IMR-90 (cell line): Measurements from ENCODE around the gene DVL3. TPM values are rescaled to one million over a fixed set of nuclear protein-coding genes. Genes with fewer than 3 reads are reported as not detected.

Experiments
- ATAC-seq: fragments of 200-7000 bp; cut with Tn5 transposase; 2 replicates; pipeline ENCODE4 v1.9.1; 2020; ENCODE audit warnings: low read depth, mild to moderate bottlenecking, moderate library complexity
- BruUV-seq: library from RNA; stranded (reverse); fragments of 400-500 nt; replicated peaks from 2 replicates; lab custom pipeline; 2021; lab: Mats Ljungman, UMichigan
- CTCF ChIA-PET: fragments of 300-600 bp; formaldehyde crosslinking; extraction: SDS; loops from one replicate; lab custom pipeline; 2021; ENCODE audit warnings: antibody characterized with exemption; lab: Yijun Ruan, JAX
- POLR2A ChIA-PET: fragments of 300-600 bp; sonication (Branson Sonifier 250); formaldehyde crosslinking; loops from one replicate; lab custom pipeline; 2022; ENCODE audit warnings: antibody characterized with exemption; ENCODE audit not compliant: unreplicated experiment; lab: Charles Lee
- DNase-seq: peaks from one replicate; pipeline ENCODE4 v3.0.0; 2013
- H2AFZ ChIP-seq: replicated peaks from 2 replicates; pipeline ENCODE3; 2013; ENCODE audit warnings: low read length, mild to moderate bottlenecking; ENCODE audit not compliant: poor library complexity
- H2AK5ac ChIP-seq: 2 replicates; pipeline ENCODE4 v1.6.1; 2013; ENCODE audit warnings: low read depth, low read length, inconsistent platforms
- H2AK9ac ChIP-seq: replicated peaks from 2 replicates; pipeline ENCODE3; 2013; ENCODE audit warnings: mild to moderate bottlenecking, low read depth, low read length, moderate library complexity; ENCODE audit not compliant: poor library complexity
- H2BK120ac ChIP-seq: 2 replicates; pipeline ENCODE4 v1.6.1; 2013; ENCODE audit warnings: low read depth, low read length, inconsistent platforms
- H2BK15ac ChIP-seq: 3 replicates; pipeline ENCODE4 v1.6.1; 2013; ENCODE audit warnings: low read depth, low read length, inconsistent platforms
- H2BK20ac ChIP-seq: 2 replicates; pipeline ENCODE4 v1.6.1; 2013; ENCODE audit warnings: low read depth, mild to moderate bottlenecking, inconsistent platforms, low read length, moderate library complexity
- H2BK5ac ChIP-seq: 2 replicates; pipeline ENCODE4 v1.6.1; 2013; ENCODE audit warnings: mild to moderate bottlenecking, low read depth, low read length, inconsistent platforms; ENCODE audit not compliant: poor library complexity, severe bottlenecking
- H3K14ac ChIP-seq: replicated peaks from 2 replicates; pipeline ENCODE4 v1.6.1; 2013; ENCODE audit warnings: low read depth, low read length, inconsistent platforms
- H3K18ac ChIP-seq: 2 replicates; pipeline ENCODE4 v1.6.1; 2013; ENCODE audit warnings: low read depth, low read length, control low read depth
- H3K23ac ChIP-seq: 2 replicates; pipeline ENCODE4 v1.6.1; 2013; ENCODE audit warnings: low read depth, low read length, inconsistent platforms
- H3K27ac ChIP-seq: 2 replicates; pipeline ENCODE4 v1.5.1; 2013; ENCODE audit warnings: mild to moderate bottlenecking, control low read depth, low read length; ENCODE audit not compliant: insufficient read depth
- H3K27me3 ChIP-seq: 2 replicates; pipeline ENCODE4 v1.6.1; 2013; ENCODE audit warnings: low read length; ENCODE audit not compliant: control insufficient read depth, insufficient read depth
- H3K36me3 ChIP-seq: 2 replicates; pipeline ENCODE4 v1.6.1; 2013; ENCODE audit warnings: low read length, mixed read lengths; ENCODE audit not compliant: control insufficient read depth, insufficient read depth
- H3K4ac ChIP-seq: 2 replicates; pipeline ENCODE4 v1.6.1; 2013; ENCODE audit warnings: low read depth, low read length, inconsistent platforms
- H3K4me1 ChIP-seq: 2 replicates; pipeline ENCODE4 v1.6.1; 2013; ENCODE audit warnings: low read length, mixed read lengths; ENCODE audit not compliant: control insufficient read depth, insufficient read depth
- H3K4me2 ChIP-seq: 2 replicates; pipeline ENCODE4 v1.6.1; 2013; ENCODE audit warnings: low read depth, mild to moderate bottlenecking, control low read depth, low read length, moderate library complexity
- H3K4me3 ChIP-seq: 2 replicates; pipeline ENCODE4 v1.5.1; 2013; ENCODE audit warnings: low read depth, mild to moderate bottlenecking, control low read depth, low read length, moderate library complexity; ENCODE audit not compliant: insufficient read depth
- H3K56ac ChIP-seq: 2 replicates; pipeline ENCODE4 v1.6.1; 2013; ENCODE audit warnings: low read length, inconsistent platforms; ENCODE audit not compliant: insufficient read depth; ENCODE audit errors: extremely low read depth
- H3K79me1 ChIP-seq, 2 experiments: 2 replicates each; pipeline ENCODE4 v1.6.1; 2013; ENCODE audit warnings: low read length in 2 of 2, inconsistent platforms in 1 of 2, low read depth in 1 of 2
- H3K9ac ChIP-seq: 2 replicates; pipeline ENCODE4 v1.6.1; 2013; ENCODE audit warnings: low read depth, low read length, control low read depth
- H3K9me1 ChIP-seq: 2 replicates; pipeline ENCODE4 v1.6.1; 2013; ENCODE audit warnings: low read length, inconsistent platforms; ENCODE audit not compliant: insufficient read depth
- H3K9me3 ChIP-seq: 2 replicates; pipeline ENCODE4 v1.6.1; 2013; ENCODE audit warnings: low read length; ENCODE audit not compliant: control insufficient read depth, insufficient read depth
- H4K20me1 ChIP-seq: 2 replicates; pipeline ENCODE4 v1.6.1; 2013; ENCODE audit warnings: low read length, inconsistent platforms; ENCODE audit not compliant: insufficient read depth
- H4K5ac ChIP-seq: 2 replicates; pipeline ENCODE4 v1.6.1; 2013; ENCODE audit warnings: mild to moderate bottlenecking, low read depth, low read length, control low read depth
- H4K8ac ChIP-seq, 2 experiments: 2 replicates each; pipeline ENCODE4 v1.6.1; 2013; ENCODE audit warnings: low read depth in 2 of 2, low read length in 2 of 2, control low read depth in 1 of 2, inconsistent platforms in 1 of 2
- H4K91ac ChIP-seq: 2 replicates; pipeline ENCODE4 v1.6.1; 2013; ENCODE audit warnings: low read depth, low read length, inconsistent platforms; ENCODE audit not compliant: insufficient read depth
- BHLHE40 ChIP-seq: fragments of 150-350 bp; IDR thresholded peaks from 2 replicates; pipeline ENCODE4 v1.6.1; 2016; ENCODE audit warnings: mild to moderate bottlenecking, low read depth, low read length
- CHD1 ChIP-seq: IDR thresholded peaks from 2 replicates; pipeline ENCODE4 v1.6.1; 2012; ENCODE audit warnings: low read depth, low read length, improper control_type of control experiment
- MAFK ChIP-seq: IDR thresholded peaks from 2 replicates; pipeline ENCODE4 v1.6.1; 2012; ENCODE audit warnings: low read depth, low read length, improper control_type of control experiment
- NFE2L2 ChIP-seq: fragments of 150-350 bp; IDR thresholded peaks from 2 replicates; pipeline ENCODE4 v1.6.1; 2016; ENCODE audit warnings: low read depth, mild to moderate bottlenecking, low read length
- RAD21 ChIP-seq: IDR thresholded peaks from 2 replicates; pipeline ENCODE4 v1.6.1; 2012; ENCODE audit warnings: low read length, improper control_type of control experiment
- RFX5 ChIP-seq: IDR thresholded peaks from 2 replicates; pipeline ENCODE4 v1.8.0; 2012; ENCODE audit warnings: low read depth, mild to moderate bottlenecking, low read length, moderate library complexity
- SMC3 ChIP-seq: fragments of 150-350 bp; IDR thresholded peaks from 2 replicates; pipeline ENCODE4 v1.6.1; 2016; ENCODE audit warnings: low read depth, mild to moderate bottlenecking, antibody characterized with exemption, low read length, moderate library complexity
- WGBS, 2 experiments: methylation state at CpG; one replicate each; pipeline versions ENCODE4 v1.1.5 to v1.1.7; 2013; ENCODE audit warnings: missing lambda C conversion rate in 2 of 2; ENCODE audit not compliant: insufficient read length in 1 of 2; ENCODE audit errors: extremely low coverage in 2 of 2; 5-methylcytosine and 5-hydroxymethylcytosine counted together
- dilution Hi-C: fragments of 300-500 bp; cut with HindIII; formaldehyde crosslinking; loops from one replicate; pipeline ENCODE4 v1.14.3; 2018; ENCODE audit warnings: low sequenced_read_pairs; ENCODE audit not compliant: unreplicated experiment
- in situ Hi-C: fragments of 300-500 bp; cut with MboI; formaldehyde crosslinking; loops from 3 replicates; pipeline ENCODE4 v1.14.3; 2019; ENCODE audit warnings: low sequenced_read_pairs, inconsistent platforms, mixed read lengths
- intact Hi-C: fragments of 100-400 bp; cut with micrococcal nuclease; formaldehyde crosslinking; loops from 2 replicates; pipeline ENCODE4 v1.10.0; 2022
- polyA plus RNA-seq, 3 experiments: library from polyadenylated mRNA; depleted of rRNA; stranded (reverse); fragments of >200 nt; gene quantifications; 2 replicates each; pipeline ENCODE4 v1.2.3, GENCODE V29; 2012; ENCODE audit warnings: low replicate concordance in 1 of 3
- total RNA-seq: library from RNA; depleted of rRNA; stranded (reverse); fragments of >200 nt; gene quantifications from 2 replicates; pipeline ENCODE4 v1.2.3, GENCODE V29; 2012
- TF ChIP-seq, protein P1 (sequence below): fragments of 150-350 bp; IDR thresholded peaks from 2 replicates; pipeline ENCODE4 v1.6.1; 2016; ENCODE audit warnings: low read depth, mild to moderate bottlenecking, low read length, moderate library complexity, borderline replicate concordance

Gene DVL3
- total and polyA plus RNA-seq, 2 of the 4 experiments (the other 2 are of a cell fraction), result 23.3 to 40.4 TPM

DNA sequence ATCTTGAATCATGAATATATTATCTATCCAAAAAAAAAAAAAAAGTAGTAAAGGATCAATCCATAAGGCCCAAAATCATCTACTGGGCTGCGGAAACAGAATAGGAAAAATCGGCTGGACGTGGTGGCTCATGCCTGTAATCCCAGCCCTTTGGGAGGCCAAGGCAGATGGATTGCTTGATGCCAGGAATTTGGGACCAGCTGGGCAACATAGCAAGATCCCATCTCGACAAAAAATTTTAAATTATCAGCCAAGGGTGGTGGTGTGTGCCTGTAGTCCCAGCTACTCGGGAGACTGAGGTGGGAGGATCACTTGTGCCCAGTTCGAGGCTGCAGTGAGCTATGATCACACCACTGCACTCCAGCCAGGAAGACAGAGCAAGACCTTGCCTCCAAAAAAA lies 6.1 kb upstream of the DVL3 start:
- no peak overlapping the region for H3K9ac ChIP-seq
- TF ChIP-seq SMC3, result no peak
- TF ChIP-seq RFX5, result no peak
- no peak for TF ChIP-seq CHD1
- TF ChIP-seq, protein P1, sequence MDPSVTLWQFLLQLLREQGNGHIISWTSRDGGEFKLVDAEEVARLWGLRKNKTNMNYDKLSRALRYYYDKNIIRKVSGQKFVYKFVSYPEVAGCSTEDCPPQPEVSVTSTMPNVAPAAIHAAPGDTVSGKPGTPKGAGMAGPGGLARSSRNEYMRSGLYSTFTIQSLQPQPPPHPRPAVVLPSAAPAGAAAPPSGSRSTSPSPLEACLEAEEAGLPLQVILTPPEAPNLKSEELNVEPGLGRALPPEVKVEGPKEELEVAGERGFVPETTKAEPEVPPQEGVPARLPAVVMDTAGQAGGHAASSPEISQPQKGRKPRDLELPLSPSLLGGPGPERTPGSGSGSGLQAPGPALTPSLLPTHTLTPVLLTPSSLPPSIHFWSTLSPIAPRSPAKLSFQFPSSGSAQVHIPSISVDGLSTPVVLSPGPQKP, result no peak
- no peak for TF ChIP-seq BHLHE40
- TF ChIP-seq MAFK, result no peak
- no peak for TF ChIP-seq RAD21
- no peak for TF ChIP-seq NFE2L2
- H3K27me3 ChIP-seq, result no peaks in the 10 kb centered on the region
- no peak overlapping the region for H2AFZ ChIP-seq
- H3K4ac ChIP-seq, result no peak overlapping the region
- H2BK120ac ChIP-seq, result no peak overlapping the region
- H3K9me3 ChIP-seq, result no peaks in the 10 kb centered on the region
- no peak overlapping the region for H3K27ac ChIP-seq
- no peak overlapping the region for H2BK5ac ChIP-seq
- no peak overlapping the region for H3K4me2 ChIP-seq
- peaks cover 11% of the 10 kb centered on the region for H4K20me1 ChIP-seq
- no peak overlapping the region for H4K8ac ChIP-seq
- no peak overlapping the region for H2BK15ac ChIP-seq
- no peak for ATAC-seq
- WGBS, 2 experiments, result 100% methylated on average over 3 of the region's 6 CpGs; no CpG with 5 or more reads in 1 of the 2 experiments
- peaks cover 2% of the 10 kb centered on the region; the same call in 1 of the 2 replicates for H3K9me1 ChIP-seq
- H3K23ac ChIP-seq, result no peak overlapping the region
- no peak overlapping the region for H3K18ac ChIP-seq
- no peak overlapping the region for H3K56ac ChIP-seq
- no peak overlapping the region for H2AK9ac ChIP-seq
- BruUV-seq, result no TSS peak
- peaks cover 14% of the 10 kb centered on the region for H3K36me3 ChIP-seq
- intact Hi-C loops (loop anchor here (5.0 kb wide), 1 partner anchor 103 kb away; no protein-coding TSS in a partner anchor), dilution Hi-C loops (no loop called here), in situ Hi-C loops (no loop called here)
- H2AK5ac ChIP-seq, result no peak overlapping the region
- no peak overlapping the region for H3K14ac ChIP-seq
- no peak overlapping the region for H4K5ac ChIP-seq
- H2BK20ac ChIP-seq, result no peak overlapping the region
- H3K4me1 ChIP-seq, result 0 out of 2 replicates have a peak, but pooled peaks cover 2% of the 10 kb centered on the region
- H3K79me1 ChIP-seq, result peaks cover 2 to 7% of the 10 kb centered on the region in 2 experiments
- POLR2A ChIA-PET, result interaction anchor here (0.6 kb wide), 2 partner anchors 131 to 530 kb away, joined by 5 to 14 read pairs; partner anchors contain the start of gene ABCC5
- no peak for DNase-seq
- no peak overlapping the region for H4K91ac ChIP-seq
- H3K4me3 ChIP-seq, result no peak overlapping the region
- CTCF ChIA-PET, result interaction anchor here (0.6 to 0.7 kb wide), 2 partner anchors 78 to 151 kb away, joined by 3 to 4 read pairs; no protein-coding TSS in a partner anchor
